H1 (cell line): ENCODE data around the gene CHFR. TPM values are rescaled to one million over a fixed set of nuclear protein-coding genes. Genes with fewer than 3 reads are reported as not detected.

Experiments used
- CTCF ChIA-PET: fragments of 300-600 bp; sonication (Branson Sonifier 250); formaldehyde crosslinking; loops from one replicate; lab custom pipeline; 2021; ENCODE audit not compliant: partially characterized antibody; lab: Charles Lee
- POLR2A ChIA-PET: fragments of 300-600 bp; sonication (Branson Sonifier 250); formaldehyde crosslinking; loops from one replicate; lab custom pipeline; 2021; ENCODE audit warnings: inconsistent platforms; ENCODE audit not compliant: partially characterized antibody; lab: Charles Lee
- DNase-seq, 2 experiments: peaks; one replicate each; pipeline versions ENCODE4 v3.0.0 to v3.0.0-alpha.2; 2010 to 2022; ENCODE audit warnings: low spot score in 2 of 2, low read depth in 1 of 2, mixed read lengths in 1 of 2
- FAIRE-seq: peaks from 2 replicates; lab custom pipeline; 2011; peaks lifted over from hg19 to GRCh38; lab: Jason Lieb, UNC
- H2AFZ ChIP-seq: 2 replicates; pipeline ENCODE4 v1.8.1; 2012; ENCODE audit warnings: low read length, inconsistent platforms
- H2AK5ac ChIP-seq: 2 replicates; pipeline ENCODE4 v1.6.1; 2013; ENCODE audit warnings: low read depth, low read length
- H2BK120ac ChIP-seq: replicated peaks from 2 replicates; pipeline ENCODE3; 2013; ENCODE audit warnings: low read depth, low read length, inconsistent platforms
- H2BK12ac ChIP-seq: 2 replicates; pipeline ENCODE4 v1.6.1; 2013; ENCODE audit warnings: low read depth, low read length
- H2BK15ac ChIP-seq: 2 replicates; pipeline ENCODE4 v1.6.1; 2013; ENCODE audit warnings: low read length
- H2BK20ac ChIP-seq: 2 replicates; pipeline ENCODE4 v1.6.1; 2013; ENCODE audit warnings: low read length
- H2BK5ac ChIP-seq: 2 replicates; pipeline ENCODE4 v1.6.1; 2013; ENCODE audit warnings: low read depth, low read length
- H3K14ac ChIP-seq: 2 replicates; pipeline ENCODE4 v1.6.1; 2013; ENCODE audit warnings: inconsistent platforms; ENCODE audit not compliant: insufficient read length
- H3K18ac ChIP-seq: 2 replicates; pipeline ENCODE4 v1.6.1; 2013; ENCODE audit warnings: low read length; ENCODE audit errors: extremely low read depth
- H3K23ac ChIP-seq: 2 replicates; pipeline ENCODE4 v1.6.1; 2013; ENCODE audit warnings: inconsistent platforms; ENCODE audit not compliant: insufficient read length
- H3K23me2 ChIP-seq: 2 replicates; pipeline ENCODE4 v1.6.1; 2013; ENCODE audit warnings: low read depth, low read length
- H3K27ac ChIP-seq: 2 replicates; pipeline ENCODE4 v1.6.1; 2011; ENCODE audit warnings: low read depth, low read length, inconsistent platforms
- H3K27me3 ChIP-seq, 4 experiments: replicated peaks in 1 of 4; 1 replicate in 1 of 4; 2 replicates in 3 of 4; pipeline versions ENCODE4 v1.6.1 to v1.8.1; 2011 to 2013; ENCODE audit warnings: low read length in 3 of 4, mild to moderate bottlenecking in 3 of 4, inconsistent platforms in 2 of 4, mixed read lengths in 2 of 4, moderate library complexity in 1 of 4; ENCODE audit not compliant: control insufficient read depth in 3 of 4, insufficient read depth in 3 of 4; ENCODE audit errors: extremely low read depth in 1 of 4
- H3K36me3 ChIP-seq, 4 experiments: 2 replicates each; pipeline versions ENCODE4 v1.6.1 to v1.8.1; 2011 to 2013; ENCODE audit warnings: mild to moderate bottlenecking in 4 of 4, low read length in 3 of 4, moderate library complexity in 2 of 4, control low read depth in 1 of 4, inconsistent platforms in 1 of 4; ENCODE audit not compliant: insufficient read depth in 4 of 4, control insufficient read depth in 2 of 4
- H3K4ac ChIP-seq: replicated peaks from 2 replicates; pipeline ENCODE3; 2013; ENCODE audit warnings: low read length, low read depth, mixed read lengths, inconsistent platforms; ENCODE audit not compliant: insufficient read length
- H3K4me1 ChIP-seq, 4 experiments: replicated peaks in 1 of 4; 1 replicate in 1 of 4; 2 replicates in 3 of 4; pipeline versions ENCODE4 v1.6.1 to v1.8.1; 2011 to 2013; ENCODE audit warnings: low read length in 3 of 4, inconsistent platforms in 2 of 4, mixed read lengths in 1 of 4; ENCODE audit not compliant: insufficient read depth in 4 of 4, control insufficient read depth in 3 of 4
- H3K4me2 ChIP-seq, 2 experiments: 2 replicates each; pipeline versions ENCODE4 v1.6.1 to v1.8.1; 2011 to 2013; ENCODE audit warnings: low read depth in 2 of 2, low read length in 2 of 2, control low read depth in 1 of 2, inconsistent platforms in 1 of 2, mild to moderate bottlenecking in 1 of 2; ENCODE audit not compliant: insufficient read depth in 1 of 2
- H3K4me3 ChIP-seq, 4 experiments: fragments of 200-600, 300-600 bp in 1 of 4; sonication (generic), shearing (Covaris generic), sonication (Bioruptor Twin) in 1 of 4; 2 replicates each; pipeline versions ENCODE4 v1.5.1 to v1.8.1; 2011 to 2016; ENCODE audit warnings: low read length in 4 of 4, low read depth in 3 of 4, control low read depth in 2 of 4, inconsistent platforms in 2 of 4, mild to moderate bottlenecking in 2 of 4, mixed read lengths in 1 of 4, moderate library complexity in 1 of 4; ENCODE audit not compliant: insufficient read depth in 2 of 4; ENCODE audit errors: extremely low read depth in 1 of 4
- H3K56ac ChIP-seq: replicated peaks from 2 replicates; pipeline ENCODE3; 2013; ENCODE audit warnings: low read depth, mild to moderate bottlenecking, mixed read lengths, low read length, inconsistent platforms; ENCODE audit not compliant: insufficient read length
- H3K79me1 ChIP-seq: 2 replicates; pipeline ENCODE4 v1.6.1; 2013; ENCODE audit warnings: low read depth, low read length, control low read depth
- H3K79me2 ChIP-seq, 2 experiments: 2 replicates each; pipeline versions ENCODE4 v1.6.1 to v1.8.1; 2012 to 2013; ENCODE audit warnings: low read length in 2 of 2, mild to moderate bottlenecking in 2 of 2, inconsistent platforms in 1 of 2; ENCODE audit not compliant: insufficient read depth in 2 of 2, control insufficient read depth in 1 of 2
- H3K9ac ChIP-seq, 4 experiments: replicated peaks in 1 of 4; 1 replicate in 1 of 4; 2 replicates in 3 of 4; pipeline versions ENCODE4 v1.6.1 to v1.8.1; 2011 to 2013; ENCODE audit warnings: low read depth in 3 of 4, low read length in 3 of 4, control low read depth in 2 of 4, mild to moderate bottlenecking in 2 of 4, moderate library complexity in 2 of 4, inconsistent platforms in 1 of 4; ENCODE audit errors: extremely low read depth in 1 of 4
- H3K9me3 ChIP-seq, 2 experiments: 2 replicates each; pipeline versions ENCODE4 v1.6.1 to v1.8.1; 2012 to 2013; ENCODE audit warnings: mild to moderate bottlenecking in 2 of 2, moderate library complexity in 2 of 2, control low read depth in 1 of 2, inconsistent platforms in 1 of 2, low read depth in 1 of 2, low read length in 1 of 2, mixed read lengths in 1 of 2; ENCODE audit not compliant: insufficient read depth in 2 of 2
- H4K20me1 ChIP-seq, 2 experiments: replicated peaks in 1 of 2; 2 replicates each; pipeline versions ENCODE3 to v1.8.1; 2011 to 2013; ENCODE audit warnings: inconsistent platforms in 2 of 2, low read length in 2 of 2, mild to moderate bottlenecking in 1 of 2; ENCODE audit not compliant: insufficient read depth in 2 of 2, control insufficient read depth in 1 of 2
- H4K5ac ChIP-seq: 2 replicates; pipeline ENCODE4 v1.6.1; 2013; ENCODE audit warnings: low read length, low read depth, mixed read lengths, inconsistent platforms; ENCODE audit not compliant: insufficient read length
- H4K8ac ChIP-seq: 2 replicates; pipeline ENCODE4 v1.8.0; 2013; ENCODE audit warnings: mild to moderate bottlenecking, moderate library complexity, low read length, inconsistent platforms; ENCODE audit not compliant: insufficient read depth; ENCODE audit errors: extremely low read depth
- H4K91ac ChIP-seq: replicated peaks from 2 replicates; pipeline ENCODE3; 2013; ENCODE audit warnings: low read length, mixed read lengths, inconsistent platforms; ENCODE audit not compliant: insufficient read length
- HDAC6 ChIP-seq: IDR thresholded peaks from one replicate; pipeline ENCODE4 v1.7.1; 2012; ENCODE audit warnings: low read depth, mild to moderate bottlenecking, inconsistent platforms, low read length, moderate library complexity
- JUN ChIP-seq: IDR thresholded peaks from 2 replicates; pipeline ENCODE4 v1.6.1; 2011; ENCODE audit warnings: low read depth, mild to moderate bottlenecking, improper control_type of control experiment, low read length
- KDM4A ChIP-seq: IDR thresholded peaks from one replicate; pipeline ENCODE4 v1.7.1; 2012; ENCODE audit warnings: low read depth, mild to moderate bottlenecking, moderate library complexity, low read length, inconsistent platforms; ENCODE audit not compliant: severe bottlenecking
- POLR2A ChIP-seq, 2 experiments: IDR thresholded peaks; 1 replicate in 1 of 2; 2 replicates in 1 of 2; pipeline ENCODE4 v1.6.1; 2011; ENCODE audit warnings: low read depth in 2 of 2, low read length in 2 of 2, mild to moderate bottlenecking in 2 of 2; ENCODE audit errors: control extremely low read depth in 1 of 2
- RFX5 ChIP-seq: IDR thresholded peaks from 2 replicates; pipeline ENCODE4 v1.6.1; 2011; ENCODE audit warnings: low read depth, low read length, improper control_type of control experiment, borderline replicate concordance
- WGBS, 2 experiments: shearing (Covaris generic) in 1 of 2; methylation state at CpG; one replicate each; pipeline versions ENCODE4 v1.1.6 to v1.1.7; 2013 to 2015; ENCODE audit warnings: low lambda C conversion rate in 2 of 2, mixed read lengths in 2 of 2, inconsistent platforms in 1 of 2, low coverage in 1 of 2, missing lambda C conversion rate in 1 of 2; ENCODE audit not compliant: insufficient replicate concordance in 2 of 2, insufficient coverage in 1 of 2, insufficient read length in 1 of 2; ENCODE audit errors: extremely low coverage in 1 of 2, missing lambda C conversion rate in 1 of 2; 5-methylcytosine and 5-hydroxymethylcytosine counted together
- polyA plus RNA-seq, 7 experiments: library from polyadenylated mRNA; depleted of rRNA in 3 of 7; stranded (reverse) in 5 of 7; unstranded in 2 of 7; fragments of >200 nt in 5 of 7; fragments of 200-250 nt in 2 of 7; gene quantifications; 1 replicate in 5 of 7; 2 replicates in 1 of 7; 4 replicates in 1 of 7; pipeline versions ENCODE4 v1.2.1 to v1.2.3, GENCODE V29; 2011 to 2013; ENCODE audit warnings: missing spikeins in 2 of 7, mixed read lengths in 2 of 7
- total RNA-seq: library from RNA; stranded (reverse); fragmentation: NEBNext Ultra II Directional; extraction: Animal tissue kit (Norgen Biotek cat#: 25700); gene quantifications from 2 replicates; pipeline ENCODE4 v1.2.1, GENCODE V29; 2021

The CHFR gene
- total and polyA plus RNA-seq, 2 of the 8 experiments (the other 6 are each of a cell fraction or from before 2014, with no cell fraction given), result 31.4 to 44.6 TPM

GRCh38 chr12:132899033-132899432 lies 11.6 kb upstream of the CHFR start:
- Histone ChIP-seq H2BK20ac (no peak overlapping the region), H3K14ac (no peak overlapping the region), H3K4me1 (no peaks in the 10 kb centered on the region), H2AFZ (no peak overlapping the region), H3K79me2 (no peaks in the 10 kb centered on the region), H3K36me3 (no peaks in the 10 kb centered on the region), H2BK120ac (no peak overlapping the region), H2BK5ac (no peak overlapping the region), H3K18ac (no peak overlapping the region), H2AK5ac (no peak overlapping the region), H4K8ac (no peak overlapping the region), H3K9ac (no peak overlapping the region), H2BK12ac (no peak overlapping the region), H3K27ac (no peak overlapping the region), H4K91ac (no peak overlapping the region), H3K4ac (no peak overlapping the region), H4K5ac (no peak overlapping the region), H4K20me1 (no peaks in the 10 kb centered on the region), H3K27me3 (no peaks in the 10 kb centered on the region), H3K79me1 (no peaks in the 10 kb centered on the region), H3K4me2 (no peak overlapping the region), H3K9me3 (no peaks in the 10 kb centered on the region), H3K23me2 (no peaks in the 10 kb centered on the region), H3K23ac (no peak overlapping the region), H3K56ac (no peak overlapping the region), H2BK15ac (no peak overlapping the region), H3K4me3 (no peak overlapping the region)
- ChIA-PET CTCF (interaction anchor here (0.7 to 0.9 kb wide), 2 partner anchors 36 to 88 kb away, joined by 3 to 5 read pairs; no protein-coding TSS in a partner anchor), POLR2A (interaction anchor here (1.0 to 1.5 kb wide), 4 partner anchors 9 to 18 kb away, joined by 3 to 5 read pairs (median 4); no protein-coding TSS in a partner anchor)
- no peak for FAIRE-seq
- WGBS, 2 experiments, result 92% methylated on average over 5 of the region's 5 CpGs; no CpG with 5 or more reads in 1 of the 2 experiments
- TF ChIP-seq KDM4A (no peak), POLR2A (IDR thresholded peaks at IDR 0.05; ENCODE audit: control extremely low read depth in 1 of 2, low read depth in 2 of 2, low read length in 2 of 2) (no peak), RFX5 (no peak), JUN (no peak), HDAC6 (no peak)
- no peak for DNase-seq
